HS-27A (cell line): ENCODE data around the gene WDR7.

ENCODE experiments used
- DNase-seq: peaks from one replicate; pipeline ENCODE4 v3.0.0-alpha.2; 2012; ENCODE audit warnings: low read depth, missing footprints

WDR7 gene

GRCh38 chr18:57048351-57048750 lies 397.2 kb downstream of the WDR7 start:
- no peak for DNase-seq

- no peak for DNase-seq
Observed at GRCh38 chr18:57048859-57049258, 397.7 kb downstream of the WDR7 start.

DNA sequence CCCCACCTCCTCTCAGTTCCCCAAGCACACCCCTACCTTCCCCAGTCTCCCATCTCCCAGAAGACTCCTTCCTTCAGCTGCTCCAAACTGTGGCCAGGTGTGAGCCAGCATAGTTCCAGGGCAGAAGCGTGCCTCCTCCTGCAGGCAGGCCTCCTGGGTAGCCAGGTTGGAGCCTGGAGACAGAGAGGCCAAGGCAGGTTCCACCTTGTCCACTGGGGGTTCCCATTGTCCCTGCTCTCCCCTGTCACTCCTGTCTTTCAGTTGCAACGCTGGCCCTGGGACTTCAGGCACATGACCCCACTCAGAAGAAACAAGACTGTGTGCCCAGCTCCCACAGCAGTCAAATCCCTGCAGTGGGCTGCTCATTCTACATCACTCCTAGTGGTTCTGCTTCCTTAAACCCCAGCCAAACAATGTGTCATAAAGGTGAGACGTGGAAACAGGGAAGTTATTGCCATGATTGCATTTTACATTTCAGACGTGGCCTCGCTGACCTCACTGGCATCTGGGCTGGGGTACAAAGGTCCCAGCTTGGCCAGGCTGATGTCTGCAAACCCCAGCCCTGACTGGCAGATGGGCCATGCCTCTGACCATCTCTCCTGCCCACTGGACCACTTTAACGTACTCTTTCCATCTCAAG lies 399.3 kb downstream of the WDR7 start:
- no peak for DNase-seq

DNA sequence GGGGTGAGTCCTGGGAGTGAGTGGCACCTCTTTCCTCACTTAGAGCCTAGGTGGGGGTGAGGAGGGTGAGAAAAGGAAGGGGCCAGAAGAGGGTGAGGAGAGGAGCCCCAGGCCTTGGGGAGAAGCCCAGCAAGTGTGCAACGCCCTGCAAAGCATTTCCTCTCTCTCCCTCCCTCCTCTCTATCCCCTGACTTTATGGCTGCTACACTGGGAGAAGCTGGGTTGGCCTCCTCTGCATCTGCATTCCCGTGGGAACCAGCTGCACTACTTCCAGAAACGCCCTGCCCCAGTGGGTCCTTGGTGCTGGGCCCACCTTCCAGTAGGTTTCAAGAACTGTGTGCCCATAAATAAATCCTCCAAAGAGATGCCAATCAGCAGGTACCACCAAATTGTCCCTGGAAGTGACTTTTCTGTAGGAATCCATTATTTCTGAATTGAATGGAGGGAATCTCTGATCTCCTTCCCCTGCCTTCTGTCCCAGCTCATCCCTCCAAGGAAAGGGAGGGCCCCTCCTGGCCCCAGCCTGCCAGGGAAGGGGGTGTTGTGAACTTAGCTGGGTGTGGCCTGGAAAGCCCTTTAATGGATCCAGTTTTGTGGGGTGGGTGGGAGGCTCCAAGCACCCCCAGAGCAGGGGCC lies 400.0 kb downstream of the WDR7 start:
- no peak for DNase-seq

DNA sequence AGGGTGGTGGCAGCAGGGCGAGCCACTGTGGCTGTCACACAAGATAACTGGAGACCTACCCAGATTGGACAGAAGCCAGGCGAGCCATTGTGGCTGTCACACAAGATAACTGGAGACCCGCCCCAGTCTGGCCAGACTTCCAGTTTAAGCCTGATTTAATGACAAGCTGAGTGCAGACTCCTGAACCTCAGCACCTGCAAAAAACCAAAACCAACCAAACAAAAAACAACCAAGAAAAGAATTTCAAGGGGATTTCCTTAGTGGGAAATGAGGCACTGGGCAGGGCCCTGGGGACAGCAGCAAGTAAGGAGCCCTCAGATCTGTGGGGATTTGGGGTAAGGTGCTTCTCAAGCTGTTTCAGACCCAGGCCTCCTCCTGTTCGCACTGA lies 400.5 kb downstream of the WDR7 start:
- no peak for DNase-seq

GRCh38 chr18:57052173-57052572 lies 401.0 kb downstream of the WDR7 start:
- no peak for DNase-seq

DNA sequence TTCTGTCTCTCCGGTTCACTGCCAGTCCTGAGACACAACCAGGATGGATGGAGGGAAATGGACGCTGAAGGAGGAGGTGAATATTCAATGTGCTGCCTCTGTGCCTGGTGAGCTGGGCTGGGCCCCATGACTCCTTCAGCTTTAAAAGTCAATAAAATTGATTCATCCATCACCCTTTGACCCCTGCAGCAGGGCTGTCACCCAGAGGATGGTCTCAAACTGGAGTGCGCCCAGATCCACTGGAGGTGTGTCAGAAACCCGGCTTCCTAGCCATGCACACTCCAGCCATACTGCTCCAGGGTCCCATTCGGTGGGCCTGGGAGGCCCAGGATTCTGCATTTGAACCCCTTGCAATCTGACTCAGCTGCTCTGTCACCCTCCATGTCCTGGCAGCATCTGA lies 401.6 kb downstream of the WDR7 start:
- no peak for DNase-seq

- peak; percentile 3 for DNase-seq
Observed at GRCh38 chr18:57054891-57055290, 403.7 kb downstream of the WDR7 start.

DNA sequence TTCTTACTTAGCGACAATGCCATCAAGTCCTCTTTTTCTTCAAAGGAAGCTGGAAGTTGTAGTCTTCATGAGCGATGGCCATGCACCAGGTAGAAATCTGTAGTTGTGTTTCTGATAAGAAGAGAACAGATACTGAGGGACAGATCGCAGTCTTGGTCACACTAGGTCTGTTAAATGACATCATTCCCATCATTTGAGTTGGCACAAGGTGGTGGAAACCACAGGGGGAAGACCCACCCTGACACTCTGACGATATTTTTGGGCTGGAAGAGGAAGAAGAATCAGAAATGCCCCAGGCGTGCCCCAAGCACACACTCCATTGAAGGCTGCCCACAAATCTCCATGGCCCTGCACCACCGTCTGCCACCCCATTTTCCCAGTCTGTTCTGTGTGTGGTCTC lies 406.7 kb downstream of the WDR7 start:
- DNase-seq, result no peak

DNA sequence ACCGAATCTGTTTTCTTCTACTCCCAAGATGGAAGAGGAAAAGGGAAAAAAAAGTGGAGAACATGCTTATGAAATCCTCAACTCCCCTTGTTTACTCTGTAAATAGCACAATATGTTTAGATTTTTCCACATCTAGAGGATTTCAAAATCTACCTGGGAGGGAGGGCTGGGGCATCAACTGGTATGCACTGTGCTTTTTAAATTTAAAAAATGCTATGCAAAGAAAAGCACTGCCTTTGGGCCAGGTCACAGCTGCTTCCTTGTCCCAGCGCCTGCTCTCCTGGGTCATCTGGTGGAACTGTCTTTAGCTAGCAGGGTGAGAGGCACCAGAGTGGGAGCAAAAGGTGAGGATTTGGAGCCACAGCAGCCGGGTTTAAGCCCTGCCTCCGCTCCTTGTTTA lies 407.6 kb downstream of the WDR7 start:
- DNase-seq, result no peak

DNA sequence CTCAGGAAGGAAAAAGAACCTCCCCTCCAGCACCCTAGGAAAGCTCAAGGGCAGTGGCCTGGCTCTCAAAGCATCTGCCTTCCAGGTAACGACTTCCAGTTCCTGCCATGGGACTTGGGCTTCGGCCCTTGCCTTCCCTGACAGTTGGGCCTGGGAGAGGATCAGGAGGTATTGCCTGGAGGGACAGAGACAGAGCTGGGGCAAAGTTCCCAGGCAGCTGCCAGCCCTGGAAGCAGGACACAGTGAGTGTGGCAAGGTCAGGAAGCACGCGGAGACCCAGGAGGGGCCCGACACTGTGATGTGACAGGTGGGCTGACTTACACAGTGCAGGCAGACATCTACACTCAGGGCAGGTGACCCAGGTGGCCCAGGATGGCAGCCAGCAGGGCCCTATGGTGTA lies 408.2 kb downstream of the WDR7 start:
- no peak for DNase-seq

DNA sequence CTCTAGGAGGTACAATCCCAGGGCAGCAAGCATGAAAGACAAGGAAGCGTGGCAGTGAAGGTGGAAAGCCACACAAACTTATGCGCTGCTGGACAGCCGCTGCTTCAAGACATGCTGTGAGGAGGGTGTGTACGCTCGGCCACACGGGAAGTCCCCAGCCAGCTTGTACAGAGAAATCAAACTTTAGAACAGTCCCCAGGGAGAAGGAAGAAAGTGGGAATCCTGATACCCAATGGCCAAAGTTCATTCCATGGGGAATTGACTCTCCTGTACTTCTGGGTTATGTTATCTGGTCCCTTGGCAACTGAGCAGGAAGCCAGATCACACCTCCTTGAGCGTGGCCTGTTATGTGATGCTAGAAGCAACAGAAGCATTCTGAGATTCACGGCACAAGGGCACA lies 409.7 kb downstream of the WDR7 start:
- DNase-seq, result no peak

DNA sequence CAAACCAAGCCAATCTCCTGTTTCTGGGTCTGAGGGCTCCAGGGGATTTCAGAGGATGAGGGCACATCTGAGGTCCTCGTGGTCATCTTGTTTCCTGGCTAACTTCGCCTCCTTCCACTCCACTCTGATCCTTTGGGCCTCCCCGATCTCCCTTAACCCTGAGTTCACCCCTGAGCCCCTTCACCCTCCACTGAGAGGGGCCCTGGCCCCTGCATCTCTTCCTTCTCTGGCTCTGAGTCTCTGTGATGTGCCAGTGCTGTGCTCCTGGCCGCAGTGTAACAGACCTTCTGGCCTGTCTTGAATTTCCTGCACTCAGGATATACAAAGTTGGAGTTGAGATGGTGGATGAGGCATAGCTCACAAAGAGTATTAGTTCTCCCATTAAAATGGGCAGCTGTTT lies 411.0 kb downstream of the WDR7 start:
- no peak for DNase-seq

DNA sequence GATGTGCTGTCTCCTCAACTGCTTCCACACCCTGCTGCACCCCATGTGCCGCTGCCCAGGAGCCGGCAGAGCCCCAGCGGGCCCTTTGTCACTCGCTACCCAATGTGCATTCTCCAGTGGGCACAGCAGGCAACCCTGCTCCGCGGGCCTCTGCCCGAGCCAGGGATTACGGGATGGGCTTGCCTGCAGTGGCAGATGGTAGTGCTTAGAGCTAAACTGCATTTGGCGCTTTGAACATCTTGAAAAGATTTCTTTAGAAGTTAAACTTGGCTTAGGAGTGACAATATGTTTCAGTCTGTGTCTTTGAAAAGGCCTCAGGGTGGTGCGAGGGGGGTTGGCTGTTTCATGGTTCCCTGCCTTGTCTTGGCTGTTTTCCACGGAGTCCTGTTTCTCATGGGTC lies 411.7 kb downstream of the WDR7 start:
- no peak for DNase-seq

DNA sequence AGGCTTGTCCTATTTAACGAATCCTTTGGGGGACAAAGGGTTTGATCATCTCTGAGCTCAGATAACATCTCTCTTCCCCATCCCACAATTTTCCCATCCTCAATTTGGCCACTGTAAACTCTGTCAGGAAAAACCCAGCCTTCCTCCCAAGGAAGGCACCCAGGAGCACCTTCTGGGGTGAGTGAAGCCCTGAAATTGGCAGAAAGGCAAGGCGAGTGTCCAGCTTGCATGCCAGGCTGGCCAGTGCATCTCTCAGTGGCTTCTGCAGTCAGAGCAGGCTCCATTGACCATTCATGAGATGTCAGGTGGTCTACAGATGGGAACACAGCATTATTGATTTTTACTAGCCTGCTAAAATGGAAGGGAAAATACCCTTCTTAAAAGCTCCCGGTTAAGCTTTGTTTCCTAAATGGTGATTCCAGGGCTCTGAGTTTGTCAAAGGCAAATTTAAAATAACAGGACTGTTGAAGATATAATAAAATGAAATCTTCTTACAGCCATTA lies 412.5 kb downstream of the WDR7 start:
- DNase-seq, result no peak

- DNase-seq, result no peak
Observed at GRCh38 chr18:57073501-57074187, 422.5 kb downstream of the WDR7 start.

GRCh38 chr18:57075716-57076400 lies 424.7 kb downstream of the WDR7 start:
- no peak for DNase-seq

GRCh38 chr18:57077005-57077765 lies 426.0 kb downstream of the WDR7 start:
- no peak for DNase-seq

GRCh38 chr18:57077786-57078552 lies 426.8 kb downstream of the WDR7 start:
- no peak for DNase-seq

DNA sequence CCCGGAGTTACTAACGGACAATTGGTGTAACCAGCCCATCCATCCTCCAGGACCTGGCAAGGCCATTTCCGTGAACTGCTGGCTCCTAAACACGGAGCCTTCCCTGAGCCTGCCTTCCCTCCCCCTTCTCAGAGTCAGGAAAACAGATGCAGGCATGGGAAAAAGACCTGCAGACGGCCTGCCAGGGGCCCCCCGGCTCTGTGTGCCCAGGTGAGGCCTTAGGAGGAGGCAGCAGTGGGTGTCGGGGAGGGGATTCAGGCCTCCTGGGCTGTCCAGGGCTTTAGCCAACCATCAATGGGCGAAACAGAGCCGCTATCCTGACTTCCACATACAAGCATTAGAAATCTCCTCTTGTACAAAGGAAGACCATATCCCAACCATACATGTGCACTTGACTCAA lies 427.5 kb downstream of the WDR7 start:
- no peak for DNase-seq

GRCh38 chr18:57080479-57080878 lies 429.3 kb downstream of the WDR7 start:
- DNase-seq, result no peak
